ENCODE results near the gene ABHD18. TPM values are rescaled to one million over a fixed set of nuclear protein-coding genes. Genes with fewer than 3 reads are reported as not detected.
"Not testable (repeated sequence)": the region's sequence is repeated elsewhere in the genome, so short reads cannot be mapped to it uniquely, and the experiment has no call there.

The ABHD18 gene
- total RNA-seq, 2 experiments from 2014 or later, result 13.5 to 14.9 TPM

DNA sequence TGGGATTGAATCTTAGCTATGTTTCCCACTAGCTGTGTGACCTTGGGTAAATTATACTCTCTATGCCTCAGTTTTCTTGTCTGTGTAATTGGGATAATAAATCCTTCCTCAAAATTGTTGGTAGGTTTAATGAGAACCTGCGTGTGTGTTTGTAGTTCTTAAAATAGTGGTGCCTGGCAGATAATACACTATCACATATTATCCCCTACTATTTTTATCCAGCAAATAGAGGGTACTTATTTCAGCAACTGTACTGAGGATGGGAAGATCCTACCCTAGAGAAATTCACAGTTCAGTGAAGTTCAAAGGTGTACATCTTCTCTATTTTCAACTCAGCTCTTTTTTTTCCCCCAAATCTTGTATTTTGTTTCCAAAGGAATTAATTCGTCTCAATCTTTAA is 17.2 kb downstream of the ABHD18 start:
- ChIA-PET POLR2A (no interaction called here), CTCF (no interaction called here)

DNA sequence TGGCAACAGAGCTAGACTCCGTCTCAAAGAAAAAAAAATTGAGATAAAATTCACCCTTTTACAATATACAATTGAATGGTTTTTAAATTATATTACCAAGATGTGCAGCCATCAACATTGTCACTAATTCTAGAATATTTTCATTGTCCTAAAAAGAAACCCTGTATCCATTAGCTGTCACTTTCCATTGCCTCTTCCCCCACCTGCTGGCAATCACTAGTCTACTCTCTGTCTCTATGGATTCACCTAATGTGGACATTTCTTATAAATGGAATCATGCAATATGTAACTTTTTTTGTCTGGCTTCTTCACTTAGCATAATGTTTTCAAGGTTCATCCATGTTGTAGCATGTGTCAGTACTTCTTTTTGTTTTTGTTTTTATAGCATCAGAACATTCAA is 20.8 kb downstream of the ABHD18 start:
- ChIA-PET CTCF (no interaction called here), POLR2A (no interaction called here)

- CTCF ChIA-PET, result no interaction called here
- POLR2A ChIA-PET, result no interaction called here
Observed at GRCh38 chr4:127988638-127989037, 23.4 kb downstream of the ABHD18 start.

DNA sequence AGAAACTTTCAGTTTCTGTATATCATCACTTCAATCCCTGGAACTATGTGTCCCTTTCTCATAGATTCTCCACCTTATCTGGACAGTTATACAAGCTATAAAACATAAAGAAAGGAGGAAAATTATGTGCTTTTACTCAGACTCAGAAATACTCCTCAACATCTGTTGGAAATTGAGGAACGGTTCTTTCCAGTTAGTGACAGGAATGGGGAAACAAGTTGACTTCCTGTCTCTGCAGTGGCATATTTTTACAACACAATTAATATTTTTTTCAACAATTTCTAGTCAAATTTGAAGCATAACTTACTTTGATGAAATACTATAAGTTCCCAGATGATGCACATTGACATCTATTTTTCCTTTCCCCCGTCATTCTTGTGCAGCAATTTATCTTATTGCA is 27.9 kb downstream of the ABHD18 start:
- POLR2A ChIA-PET, result no interaction called here

GRCh38 chr4:127995776-127996175 is 30.6 kb downstream of the ABHD18 start:
- POLR2A ChIA-PET, result no interaction called here
- CTCF ChIA-PET, result no interaction called here

More for the DNA sequence above, 27.9 kb downstream of the ABHD18 start:
- CTCF ChIA-PET, result no interaction called here

DNA sequence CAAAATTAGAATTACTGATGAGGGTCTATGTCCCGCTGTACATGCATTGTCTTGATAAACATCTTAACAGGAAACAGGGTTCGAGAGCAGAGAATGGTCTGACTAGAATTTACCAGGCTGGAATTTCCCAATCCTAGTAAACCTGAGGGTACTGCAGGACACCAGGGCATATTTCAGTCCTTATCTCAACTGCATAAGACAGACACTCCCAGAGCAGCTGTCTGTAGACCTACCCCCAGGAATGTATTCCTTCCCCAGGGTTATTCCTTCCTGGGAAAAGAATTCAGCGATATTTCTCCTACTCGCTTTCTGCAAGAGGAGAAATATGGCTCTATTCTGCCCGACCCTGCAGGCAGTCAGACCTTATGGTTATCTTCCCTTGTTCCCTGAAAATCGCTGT is 31.3 kb downstream of the ABHD18 start:
- POLR2A ChIA-PET, CTCF ChIA-PET: not testable (repeated sequence)

GRCh38 chr4:127997534-127998388 is 32.6 kb downstream of the ABHD18 start:
- POLR2A ChIA-PET, result interaction anchor here (0.8 to 0.9 kb wide), 2 partner anchors 32 to 63 kb away, joined by 3 read pairs; partner anchors contain the start of genes ABHD18, LARP1B and MFSD8
- CTCF ChIA-PET, result interaction anchor here (0.6 to 1.3 kb wide), 2 partner anchors 63 to 520 kb away, joined by 4 to 6 read pairs; partner anchors contain the start of gene LARP1B

DNA sequence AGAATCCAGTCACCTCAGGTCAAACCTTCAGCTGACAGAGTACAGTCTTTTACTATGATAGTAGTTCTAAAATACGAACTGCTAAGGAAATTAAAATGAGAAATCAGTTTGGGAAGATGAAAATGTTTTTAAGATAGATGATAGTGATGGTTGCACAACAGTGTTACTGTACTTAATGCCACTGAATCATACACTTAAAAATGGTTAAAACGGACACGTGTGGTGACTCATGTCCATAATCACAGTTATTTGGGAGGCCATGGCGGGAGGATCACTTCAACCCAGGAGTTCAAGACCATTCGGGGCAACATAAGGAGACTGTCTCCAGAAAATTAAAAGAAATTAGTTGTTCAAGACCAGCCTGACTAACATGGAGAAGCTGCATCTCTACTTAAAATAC is 41.4 kb downstream of the ABHD18 start:
- CTCF ChIA-PET, result no interaction called here
- POLR2A ChIA-PET, result no interaction called here

DNA sequence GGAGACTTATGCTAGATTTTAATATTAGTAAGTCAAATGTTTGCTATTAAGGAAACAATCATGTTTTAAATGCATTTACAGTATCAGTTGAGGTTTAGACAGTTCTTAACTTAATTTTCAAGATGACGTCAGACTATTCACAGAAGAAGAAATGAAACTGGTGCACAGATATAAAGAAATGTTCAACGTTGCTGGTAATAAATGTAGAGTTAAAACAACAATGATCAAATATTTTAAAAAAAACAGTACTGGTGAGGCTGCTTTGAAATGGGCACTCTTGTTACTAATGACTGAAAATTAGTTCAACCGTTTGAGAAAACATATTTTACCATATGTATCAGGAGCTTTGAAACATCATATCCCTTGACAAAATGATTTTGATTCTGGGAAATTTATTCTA is 44.2 kb downstream of the ABHD18 start:
- ChIA-PET POLR2A (no interaction called here), CTCF (no interaction called here)

DNA sequence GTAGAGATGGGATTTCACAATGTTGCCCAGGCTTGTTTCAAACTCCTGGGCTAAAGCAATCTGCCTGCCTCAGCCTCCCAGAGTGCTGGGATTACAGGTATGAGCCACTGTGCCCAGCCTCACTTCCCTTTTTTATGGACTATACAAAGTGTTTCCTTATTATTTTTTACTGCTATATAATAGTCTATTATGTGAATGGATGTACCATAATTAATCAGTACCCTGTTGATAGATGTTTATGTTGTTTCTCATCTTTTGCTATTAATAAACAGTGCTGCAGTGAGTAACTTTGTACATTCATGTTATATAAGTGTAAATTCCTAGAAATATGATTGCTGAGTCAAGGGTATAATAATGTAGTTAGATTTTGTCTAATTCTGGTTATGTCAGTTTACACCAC is 60.1 kb downstream of the ABHD18 start:
- POLR2A ChIA-PET, result no interaction called here
- CTCF ChIA-PET, result no interaction called here

DNA sequence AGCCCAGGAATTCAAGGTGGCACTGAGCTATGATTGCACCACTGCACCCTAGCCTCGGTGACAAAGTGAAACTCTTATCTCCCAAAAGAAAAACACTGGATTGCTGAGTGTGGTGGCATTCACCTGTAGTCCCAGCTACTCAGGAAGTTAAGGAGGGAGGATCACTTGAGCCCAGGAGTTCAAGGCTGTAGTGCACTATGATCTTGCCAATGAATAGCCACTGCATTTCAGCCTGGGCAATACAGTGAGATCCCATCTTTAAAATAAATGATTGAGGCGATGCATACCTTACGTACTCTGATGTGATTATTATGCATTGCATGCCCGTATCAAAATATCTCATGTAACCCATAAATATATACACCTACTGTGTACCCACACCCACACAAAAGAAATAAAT is 64.7 kb downstream of the ABHD18 start:
- POLR2A ChIA-PET, result no interaction called here
- CTCF ChIA-PET, result no interaction called here

GRCh38 chr4:128031756-128032384 is 66.7 kb downstream of the ABHD18 start:
- POLR2A ChIA-PET, result interaction anchor here (0.6 kb wide), 1 partner anchor 35 kb away, joined by 7 read pairs; no protein-coding TSS in a partner anchor
- CTCF ChIA-PET, result no interaction called here

- ChIA-PET CTCF (no interaction called here), POLR2A (no interaction called here)
Observed at GRCh38 chr4:128039568-128039967, 74.4 kb downstream of the ABHD18 start.

GRCh38 chr4:128047019-128047418 is 81.8 kb downstream of the ABHD18 start:
- CTCF ChIA-PET, POLR2A ChIA-PET: not testable (repeated sequence)

DNA sequence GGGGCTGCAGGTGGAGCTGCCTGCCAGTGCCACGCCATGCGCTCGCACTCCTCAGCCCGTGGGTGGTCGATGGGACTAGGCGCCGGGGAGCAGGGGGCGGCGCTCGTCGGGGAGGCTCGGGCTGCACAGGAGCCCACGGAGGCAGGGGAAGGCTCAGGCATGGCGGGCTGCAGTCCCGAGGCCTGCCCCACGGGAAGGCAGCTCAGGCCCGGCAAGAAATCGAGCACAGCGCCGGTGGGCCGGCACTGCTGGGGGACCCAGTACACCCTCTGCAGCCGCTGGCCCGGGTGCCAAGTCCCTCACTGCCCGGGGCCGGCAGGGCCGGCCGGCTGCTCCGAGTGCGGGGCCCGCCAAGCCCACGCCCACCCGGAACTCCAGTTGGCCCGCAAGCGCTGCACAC is 82.3 kb downstream of the ABHD18 start:
- POLR2A ChIA-PET, result not testable (repeated sequence)

GRCh38 chr4:128051229-128051628 is 86.0 kb downstream of the ABHD18 start:
- CTCF ChIA-PET, result not testable (repeated sequence)
- POLR2A ChIA-PET, result interaction anchor here (0.9 kb wide), 1 partner anchor 88 kb away, joined by 3 read pairs; no protein-coding TSS in a partner anchor

More for the DNA sequence above, 82.3 kb downstream of the ABHD18 start:
- CTCF ChIA-PET, result not testable (repeated sequence)

DNA sequence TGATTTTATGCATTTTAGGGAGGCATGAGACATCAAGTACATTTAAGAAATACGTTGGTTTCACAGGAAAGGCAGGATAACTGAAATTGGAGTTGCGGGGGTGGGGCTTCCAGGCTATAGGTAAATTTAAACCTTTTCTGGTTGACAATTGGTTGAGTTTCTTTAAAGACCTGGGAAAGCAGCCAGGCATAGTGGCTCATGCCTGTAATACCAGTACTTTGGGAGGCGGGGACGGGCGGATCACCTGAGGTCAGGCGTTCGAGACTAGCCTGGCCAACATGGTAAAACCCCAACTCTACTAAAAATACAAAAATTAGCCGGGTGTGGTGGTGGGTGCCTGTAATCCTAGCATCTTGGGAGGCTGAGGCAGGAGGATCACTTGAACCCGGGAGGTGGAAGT is 89.7 kb downstream of the ABHD18 start:
- POLR2A ChIA-PET, CTCF ChIA-PET: not testable (repeated sequence)

DNA sequence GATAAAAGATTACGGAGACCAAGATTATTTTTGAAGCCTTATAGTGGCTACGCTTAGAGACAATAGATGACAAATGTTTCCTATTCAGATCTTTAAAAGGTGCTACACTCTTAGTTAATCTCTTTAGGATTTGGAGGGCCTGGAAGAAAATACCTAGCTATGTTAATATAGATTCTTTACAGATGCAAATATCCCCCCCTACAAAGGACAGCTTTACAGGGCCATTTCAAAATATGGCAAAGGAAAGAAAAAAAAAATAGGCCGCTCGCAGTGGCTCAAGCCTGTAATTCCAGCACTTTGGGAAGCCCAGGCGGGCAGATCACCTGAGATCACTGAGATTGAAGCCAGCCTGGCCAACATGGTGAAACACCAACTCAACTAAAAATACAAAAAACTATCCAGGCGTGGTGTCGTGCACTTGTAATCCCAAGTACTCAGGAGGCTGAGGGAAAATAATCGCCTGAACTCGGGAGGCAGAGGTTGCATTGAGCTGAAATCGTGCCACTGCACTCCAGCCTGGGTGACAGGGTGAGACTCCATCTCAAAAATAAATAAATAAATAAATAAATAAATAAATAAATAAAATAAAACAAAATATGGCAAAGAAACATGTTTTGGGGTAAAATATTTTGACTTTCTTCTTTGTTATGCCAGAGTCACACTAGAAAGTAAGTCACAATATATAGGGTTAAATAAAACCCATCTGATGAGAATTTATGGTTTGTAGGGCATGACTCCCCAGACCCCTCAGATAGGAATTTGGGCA is 90.4 kb downstream of the ABHD18 start:
- CTCF ChIA-PET, POLR2A ChIA-PET: not testable (repeated sequence)

DNA sequence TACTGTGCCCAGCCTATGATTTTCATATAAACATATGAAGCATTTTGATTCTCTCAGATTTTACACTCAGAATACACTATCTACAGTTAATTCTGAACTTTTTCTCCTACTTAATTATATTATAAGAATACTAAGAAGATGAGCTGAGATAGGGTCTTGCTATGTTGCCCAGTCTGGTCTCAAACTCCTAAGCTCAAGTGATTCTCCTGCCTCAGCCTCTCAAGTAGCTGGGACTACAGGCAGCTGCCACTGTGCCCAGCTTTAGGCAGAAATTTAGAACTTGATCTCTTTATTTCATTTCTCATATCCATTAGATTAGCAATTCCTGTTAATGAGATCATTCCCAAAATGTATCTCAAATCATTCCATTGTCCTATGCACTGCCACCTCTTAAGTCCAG is 91.2 kb downstream of the ABHD18 start:
- POLR2A ChIA-PET, result no interaction called here
- CTCF ChIA-PET, result no interaction called here

GRCh38 chr4:128060121-128060698 is 95.0 kb downstream of the ABHD18 start:
- POLR2A ChIA-PET, result interaction anchor here (0.9 to 1.8 kb wide), 4 partner anchors 96 to 752 kb away, joined by 4 to 40 read pairs (median 5); partner anchors contain the start of genes ABHD18, MFSD8, PGRMC2 and PLK4
- CTCF ChIA-PET, result interaction anchor here (0.6 to 2.1 kb wide), 4 partner anchors 9 to 95 kb away, joined by 4 to 7 read pairs (median 5); partner anchors contain the start of genes ABHD18 and MFSD8
